IgD-negative memory B cell (primary cell): Measurements from ENCODE around the gene OST4. TPM values are rescaled to one million over a fixed set of nuclear protein-coding genes. Genes with fewer than 3 reads are reported as not detected.
A peak's percentile ranks its signal among the peaks of the same experiment; 100 is the strongest.

Experiments used
- H3K27ac Mint-ChIP-seq, 3 donors: one replicate each; pipeline ENCODE4 v1.8.0; 2020 to 2022; ENCODE audit warnings: mild to moderate bottlenecking in 3 of 3, mixed read lengths in 3 of 3, moderate library complexity in 1 of 3
- H3K27me3 Mint-ChIP-seq: one replicate; pipeline ENCODE4 v1.8.0; 2021; ENCODE audit warnings: mixed read lengths
- H3K36me3 Mint-ChIP-seq: one replicate; pipeline ENCODE4 v1.8.0; 2020; ENCODE audit warnings: mild to moderate bottlenecking, mixed read lengths
- H3K4me1 Mint-ChIP-seq, 3 donors: one replicate each; pipeline ENCODE4 v1.8.0; 2020 to 2022; ENCODE audit warnings: mixed read lengths in 3 of 3, mild to moderate bottlenecking in 1 of 3
- H3K4me3 Mint-ChIP-seq, 4 donors: one replicate each; pipeline ENCODE4 v1.8.0; 2020 to 2022; ENCODE audit warnings: mild to moderate bottlenecking in 4 of 4, mixed read lengths in 4 of 4, moderate library complexity in 3 of 4
- H3K9me3 Mint-ChIP-seq, 3 donors: one replicate each; pipeline ENCODE4 v1.8.0; 2020 to 2021; ENCODE audit warnings: mixed read lengths in 3 of 3, mild to moderate bottlenecking in 1 of 3
- polyA plus RNA-seq: library from polyadenylated mRNA; unstranded; fragments of 300-500 nt; fragmentation: Illumina TruSeq; gene quantifications from one replicate; pipeline ENCODE4 v1.2.3, GENCODE V29; 2021

The OST4 gene
- polyA plus RNA-seq, 1 donor from 2014 or later = 723 TPM

- peaks cover 5% of the 10 kb centered on the region for H3K36me3 Mint-ChIP-seq
These were observed 31.6 kb downstream of the OST4 start for GRCh38 chr2:27039871-27040270.

GRCh38 chr2:27039426-27039825 lies 32.0 kb downstream of the OST4 start:
- Mint-ChIP-seq H3K36me3 (peaks cover 5% of the 10 kb centered on the region), H3K27me3 (no peaks in the 10 kb centered on the region), H3K9me3 (no peaks in the 10 kb centered on the region), H3K27ac (no peak overlapping the region), H3K4me3 (no peak overlapping the region), H3K4me1 (peaks cover 14 to 24% (median 17%) of the 10 kb centered on the region in 3 donors)

More at GRCh38 chr2:27039871-27040270, 31.6 kb downstream of the OST4 start:
- no peak overlapping the region for H3K27ac Mint-ChIP-seq
- H3K4me3 Mint-ChIP-seq = no peak overlapping the region
- peaks cover 14 to 24% (median 17%) of the 10 kb centered on the region in 3 donors for H3K4me1 Mint-ChIP-seq
- H3K27me3 Mint-ChIP-seq = no peaks in the 10 kb centered on the region
- H3K9me3 Mint-ChIP-seq = no peaks in the 10 kb centered on the region

DNA sequence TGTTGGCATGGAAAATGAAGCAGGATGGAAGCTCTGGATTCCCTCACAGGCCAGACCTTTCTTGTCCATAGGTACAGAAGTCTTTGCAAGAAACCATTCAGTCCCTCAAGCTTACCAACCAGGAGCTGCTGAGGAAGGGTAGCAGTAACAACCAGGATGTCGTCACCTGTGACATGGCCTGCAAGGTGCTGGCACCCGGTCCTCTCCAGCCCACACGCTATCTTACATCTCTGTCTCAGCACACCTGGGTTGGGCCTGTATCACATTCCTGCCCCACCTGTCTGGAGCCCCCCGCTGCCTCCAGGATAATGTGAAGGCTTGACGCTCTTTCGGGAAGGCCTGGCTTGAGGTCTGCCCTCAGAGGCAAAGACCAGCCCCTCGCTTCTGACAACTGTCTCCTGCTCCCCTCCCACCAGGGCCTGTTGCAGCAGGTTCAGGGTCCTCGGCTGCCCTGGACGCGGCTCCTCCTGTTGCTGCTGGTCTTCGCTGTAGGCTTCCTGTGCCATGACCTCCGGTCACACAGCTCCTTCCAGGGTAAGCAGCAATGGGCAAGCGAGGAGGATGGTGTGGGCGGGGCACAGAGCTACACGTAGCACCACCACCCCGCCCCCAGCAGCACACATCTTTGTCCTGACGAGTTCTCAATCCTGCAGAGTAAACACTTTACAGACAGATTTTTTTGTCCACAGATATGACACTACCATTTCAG lies 32.7 kb downstream of the OST4 start:
- Mint-ChIP-seq H3K27me3 (no peaks in the 10 kb centered on the region), H3K4me3 (no peak overlapping the region), H3K36me3 (peaks cover 5% of the 10 kb centered on the region), H3K27ac (peak overlapping the region in 1 of 3 donors; percentile 43), H3K4me1 (peaks cover 20 to 29% (median 22%) of the 10 kb centered on the region in 3 donors), H3K9me3 (no peaks in the 10 kb centered on the region)

DNA sequence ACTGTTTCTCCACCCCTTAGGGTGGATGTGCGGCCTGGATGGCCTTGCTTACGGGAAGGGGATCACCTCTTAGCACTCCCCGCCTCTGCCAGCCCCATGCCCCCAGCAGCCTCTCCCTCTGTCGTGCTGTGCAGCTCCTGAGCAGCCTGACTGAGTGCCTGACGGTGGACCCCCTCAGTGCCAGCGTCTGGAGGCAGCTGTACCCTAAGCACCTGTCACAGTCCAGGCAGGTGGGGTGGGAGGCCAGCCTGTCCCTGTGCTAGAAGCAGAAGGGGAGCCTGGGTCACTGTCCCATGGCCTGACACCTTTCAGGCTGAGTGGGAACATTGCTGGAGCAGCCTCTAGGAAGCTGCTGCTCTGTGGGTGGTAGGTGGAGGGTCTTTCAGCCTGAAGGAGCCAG lies 33.4 kb downstream of the OST4 start:
- no peak overlapping the region for H3K4me3 Mint-ChIP-seq
- H3K27me3 Mint-ChIP-seq = no peaks in the 10 kb centered on the region
- peaks cover 5% of the 10 kb centered on the region for H3K36me3 Mint-ChIP-seq
- H3K9me3 Mint-ChIP-seq = no peaks in the 10 kb centered on the region
- H3K27ac Mint-ChIP-seq = no peak overlapping the region
- H3K4me1 Mint-ChIP-seq = peaks cover 26 to 35% (median 26%) of the 10 kb centered on the region in 3 donors

- Mint-ChIP-seq H3K27ac (peak overlapping the region; percentile 79 to 86 (median 85)), H3K4me1 (peaks cover 16 to 21% (median 17%) of the 10 kb centered on the region in 3 donors), H3K36me3 (no peaks in the 10 kb centered on the region), H3K27me3 (no peaks in the 10 kb centered on the region), H3K9me3 (no peaks in the 10 kb centered on the region), H3K4me3 (peak overlapping the region; percentile 93 to 98 (median 96))
These were observed 38.1 kb downstream of the OST4 start for GRCh38 chr2:27033253-27033852.

- Mint-ChIP-seq H3K27me3 (no peaks in the 10 kb centered on the region), H3K9me3 (no peaks in the 10 kb centered on the region), H3K4me3 (peak within 1 kb of the TSS; percentile 93 to 98 (median 96)), H3K4me1 (peaks cover 16 to 21% (median 17%) of the 10 kb centered on the region in 3 donors), H3K36me3 (peaks cover 1% of the 10 kb centered on the region), H3K27ac (peak within 1 kb of the TSS; percentile 79 to 86 (median 85))
These were observed 38.8 kb downstream of the OST4 start, which contains the start of gene TMEM214 for GRCh38 chr2:27032495-27033252. Gene TMEM214, plus strand, starts transcription at chr2:27032965. Its CDS starts 51 bp downstream, at chr2:27033016.

- peak overlapping the region in 2 of 3 donors; percentile 25 to 45 for H3K27ac Mint-ChIP-seq
- H3K4me3 Mint-ChIP-seq = peak overlapping the region in 1 of 4 donors; percentile 64
These were observed 42.4 kb downstream of the OST4 start for GRCh38 chr2:27029051-27029450.

GRCh38 chr2:27027211-27027651 lies 44.2 kb downstream of the OST4 start:
- no peak overlapping the region for H3K4me3 Mint-ChIP-seq
- H3K27ac Mint-ChIP-seq = no peak overlapping the region
- H3K36me3 Mint-ChIP-seq = peaks cover 7% of the 10 kb centered on the region
- no peaks in the 10 kb centered on the region for H3K27me3 Mint-ChIP-seq
- peaks cover 4 to 7% (median 4%) of the 10 kb centered on the region in 3 donors for H3K4me1 Mint-ChIP-seq
- no peaks in the 10 kb centered on the region for H3K9me3 Mint-ChIP-seq

More at GRCh38 chr2:27029051-27029450, 42.4 kb downstream of the OST4 start:
- Mint-ChIP-seq H3K27me3 (no peaks in the 10 kb centered on the region), H3K4me1 (peaks cover 13 to 19% (median 13%) of the 10 kb centered on the region in 3 donors), H3K36me3 (peaks cover 5% of the 10 kb centered on the region), H3K9me3 (no peaks in the 10 kb centered on the region)

DNA sequence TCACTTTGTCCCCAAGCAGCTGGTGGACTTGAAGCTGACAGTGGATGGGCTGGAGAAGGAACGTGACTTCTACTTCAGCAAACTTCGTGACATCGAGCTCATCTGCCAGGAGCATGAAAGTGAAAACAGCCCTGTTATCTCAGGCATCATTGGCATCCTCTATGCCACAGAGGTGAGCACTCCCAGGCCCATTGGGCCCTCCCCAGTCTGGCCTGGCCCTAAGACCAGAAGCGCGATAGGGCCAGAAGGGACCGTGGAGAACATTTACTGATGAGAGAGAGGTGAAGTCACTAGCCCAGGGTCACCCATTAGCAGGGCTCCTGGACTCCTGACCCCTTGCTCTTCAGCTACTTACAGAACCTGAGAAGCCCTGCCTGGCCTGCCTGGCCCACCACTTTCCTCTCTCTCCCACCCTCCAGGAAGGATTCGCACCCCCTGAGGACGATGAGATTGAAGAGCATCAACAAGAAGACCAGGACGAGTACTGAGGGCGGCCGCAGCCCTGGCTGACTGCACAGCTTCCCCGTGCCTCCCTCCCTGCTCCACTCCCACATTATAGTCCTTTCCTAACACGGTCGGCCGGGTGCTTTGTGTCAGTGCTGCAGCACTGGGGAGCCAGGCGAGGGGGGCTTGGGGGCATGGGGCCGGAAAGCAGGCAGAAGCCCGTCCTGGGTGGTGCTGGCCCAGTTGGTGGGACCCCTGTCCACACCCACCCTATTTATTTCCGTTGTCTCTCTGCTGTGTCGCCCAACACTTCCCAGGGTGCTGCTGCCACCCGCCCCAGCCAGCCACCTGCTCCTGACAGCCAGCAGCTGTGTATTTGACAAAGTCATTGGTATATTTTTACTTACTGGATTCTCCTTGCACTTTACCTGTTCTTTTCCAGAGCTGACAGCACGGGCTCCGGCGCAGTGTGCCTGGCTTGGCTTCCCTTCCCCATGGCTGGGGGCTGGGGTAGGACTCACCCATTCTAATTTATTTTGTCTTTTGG lies 45.3 kb downstream of the OST4 start:
- Mint-ChIP-seq H3K4me3 (no peak overlapping the region), H3K27me3 (no peaks in the 10 kb centered on the region), H3K4me1 (peaks cover 0 to 5% (median 2%) of the 10 kb centered on the region in 3 donors), H3K36me3 (peaks cover 7% of the 10 kb centered on the region), H3K27ac (no peak overlapping the region), H3K9me3 (no peaks in the 10 kb centered on the region)

GRCh38 chr2:27025281-27025800 lies 46.1 kb downstream of the OST4 start:
- Mint-ChIP-seq H3K27ac (peak overlapping the region in 1 of 3 donors; percentile 90), H3K36me3 (peaks cover 7% of the 10 kb centered on the region), H3K27me3 (no peaks in the 10 kb centered on the region), H3K4me3 (no peak overlapping the region), H3K9me3 (no peaks in the 10 kb centered on the region), H3K4me1 (peaks cover 0 to 2% (median under 1%) of the 10 kb centered on the region in 3 donors)

DNA sequence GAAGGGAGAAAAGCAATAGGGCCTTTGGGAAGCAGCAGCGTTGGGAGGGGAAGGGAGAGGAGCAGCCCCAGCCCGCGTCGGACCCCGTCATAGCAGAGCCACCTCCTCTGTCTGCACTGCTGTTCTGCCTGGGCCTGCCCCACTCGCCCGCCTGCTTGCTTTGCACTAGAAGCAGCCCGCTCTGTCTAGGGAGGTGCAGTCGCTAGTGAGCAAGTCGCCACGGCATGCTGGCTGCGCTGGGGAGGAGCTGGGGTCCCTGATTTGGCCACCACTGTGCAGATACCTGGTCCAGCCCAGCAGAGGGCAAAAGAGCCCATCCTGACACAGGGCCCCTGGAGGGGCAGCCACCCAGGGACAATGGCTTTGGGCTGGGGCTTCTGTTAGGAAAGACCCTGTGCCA lies 46.6 kb downstream of the OST4 start:
- Mint-ChIP-seq H3K27ac (no peak overlapping the region), H3K36me3 (peaks cover 9% of the 10 kb centered on the region), H3K27me3 (no peaks in the 10 kb centered on the region), H3K9me3 (no peaks in the 10 kb centered on the region), H3K4me3 (no peak overlapping the region), H3K4me1 (no peaks in the 10 kb centered on the region)

GRCh38 chr2:27024188-27024587 lies 47.3 kb downstream of the OST4 start:
- Mint-ChIP-seq H3K36me3 (peaks cover 9% of the 10 kb centered on the region), H3K9me3 (no peaks in the 10 kb centered on the region), H3K27me3 (no peaks in the 10 kb centered on the region), H3K4me3 (no peak overlapping the region), H3K27ac (no peak overlapping the region), H3K4me1 (no peaks in the 10 kb centered on the region)

- Mint-ChIP-seq H3K27ac (no peak overlapping the region), H3K4me3 (no peak overlapping the region), H3K9me3 (no peaks in the 10 kb centered on the region), H3K27me3 (no peaks in the 10 kb centered on the region), H3K36me3 (peaks cover 9% of the 10 kb centered on the region), H3K4me1 (no peaks in the 10 kb centered on the region)
These were observed 47.7 kb downstream of the OST4 start for GRCh38 chr2:27023740-27024139.
